HG02759 (cell line): ENCODE measurements around the gene BMS1.
"Not testable (repeated sequence)": the region's sequence is repeated elsewhere in the genome, so short reads cannot be mapped to it uniquely, and the experiment has no call there.

Experiments
- ATAC-seq: cut with Tn5 transposase; IDR thresholded peaks from one replicate; pipeline ENCODE4 v1.9.1; 2021; ENCODE audit warnings: mild to moderate bottlenecking, moderate library complexity; ENCODE audit not compliant: unreplicated experiment

BMS1 gene

GRCh38 chr10:42782446-42783180 is at the start of gene BMS1:
Gene BMS1 (plus strand): TSS chr10:42782795. CDS start chr10:42784395, 1,600 bp downstream.
- ATAC-seq = peak; percentile 96

- no peak for ATAC-seq
Measured at GRCh38 chr10:42734536-42734935, 48.1 kb upstream of the BMS1 start.

GRCh38 chr10:42738679-42739078 is 43.9 kb upstream of the BMS1 start:
- ATAC-seq = no peak

GRCh38 chr10:42741536-42741935 is 41.1 kb upstream of the BMS1 start:
- ATAC-seq = not testable (repeated sequence)

- ATAC-seq = no peak
Measured at GRCh38 chr10:42743697-42744096, 38.9 kb upstream of the BMS1 start.

GRCh38 chr10:42744134-42744701 is 38.4 kb upstream of the BMS1 start:
- no peak for ATAC-seq

GRCh38 chr10:42753126-42753506 is 29.5 kb upstream of the BMS1 start:
- ATAC-seq = peak; percentile 74

GRCh38 chr10:42753507-42754154 is 29.0 kb upstream of the BMS1 start:
- peak; percentile 16 for ATAC-seq

GRCh38 chr10:42754155-42755027 is 28.2 kb upstream of the BMS1 start:
- ATAC-seq = peak; percentile 35

- ATAC-seq = peak; percentile 5
Measured at GRCh38 chr10:42755028-42755451, 27.6 kb upstream of the BMS1 start.

- no peak for ATAC-seq
Measured at GRCh38 chr10:42755556-42756093, 27.0 kb upstream of the BMS1 start.

- ATAC-seq = no peak
Measured at GRCh38 chr10:42767906-42768305, 14.7 kb upstream of the BMS1 start.

GRCh38 chr10:42768581-42769152 is 13.9 kb upstream of the BMS1 start:
- ATAC-seq = no peak

GRCh38 chr10:42769173-42769572 is 13.4 kb upstream of the BMS1 start:
- no peak for ATAC-seq

- ATAC-seq = no peak
Measured at GRCh38 chr10:42769673-42770072, 12.9 kb upstream of the BMS1 start.

- no peak for ATAC-seq
Measured at GRCh38 chr10:42776681-42777080, 5.9 kb upstream of the BMS1 start.

- ATAC-seq = no peak
Measured at GRCh38 chr10:42780456-42780855, 2.1 kb upstream of the BMS1 start.

GRCh38 chr10:42781893-42782445 is 626 bp upstream of the BMS1 start:
- ATAC-seq = peak; percentile 5

GRCh38 chr10:42783181-42783549 is 570 bp downstream of the BMS1 start:
- ATAC-seq = peak; percentile 4

- ATAC-seq = no peak
Measured at GRCh38 chr10:42785759-42786158, 3.2 kb downstream of the BMS1 start.
